HG03139 (cell line): Measurements from ENCODE around the gene KLRG1.

Source experiments
- ATAC-seq: cut with Tn5 transposase; IDR thresholded peaks from one replicate; pipeline ENCODE4 v1.9.1; 2021; ENCODE audit not compliant: unreplicated experiment

Gene KLRG1

DNA sequence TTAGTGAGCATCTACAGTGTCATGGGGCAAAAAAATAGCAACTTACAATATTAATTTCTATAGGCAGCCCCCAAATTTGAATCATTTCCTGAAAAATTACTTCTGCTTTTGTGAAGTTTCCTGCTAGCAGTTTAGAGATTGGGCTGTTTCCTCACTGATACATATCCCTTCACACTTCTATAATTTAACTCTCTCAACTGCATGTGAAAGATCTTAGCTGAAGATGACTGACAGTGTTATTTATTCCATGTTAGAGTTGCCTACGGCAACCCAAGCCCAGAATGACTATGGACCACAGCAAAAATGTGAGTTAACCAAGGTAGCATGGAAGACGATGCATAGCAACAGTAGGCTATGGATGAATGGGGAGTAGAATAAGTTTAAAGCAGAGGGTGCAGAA, at the start of gene KLRG1:
TSS of gene KLRG1 (plus strand) at position 134 of the 400 bp plus-strand sequence. CDS start at position 224, 90 bp downstream.
- no peak for ATAC-seq

DNA sequence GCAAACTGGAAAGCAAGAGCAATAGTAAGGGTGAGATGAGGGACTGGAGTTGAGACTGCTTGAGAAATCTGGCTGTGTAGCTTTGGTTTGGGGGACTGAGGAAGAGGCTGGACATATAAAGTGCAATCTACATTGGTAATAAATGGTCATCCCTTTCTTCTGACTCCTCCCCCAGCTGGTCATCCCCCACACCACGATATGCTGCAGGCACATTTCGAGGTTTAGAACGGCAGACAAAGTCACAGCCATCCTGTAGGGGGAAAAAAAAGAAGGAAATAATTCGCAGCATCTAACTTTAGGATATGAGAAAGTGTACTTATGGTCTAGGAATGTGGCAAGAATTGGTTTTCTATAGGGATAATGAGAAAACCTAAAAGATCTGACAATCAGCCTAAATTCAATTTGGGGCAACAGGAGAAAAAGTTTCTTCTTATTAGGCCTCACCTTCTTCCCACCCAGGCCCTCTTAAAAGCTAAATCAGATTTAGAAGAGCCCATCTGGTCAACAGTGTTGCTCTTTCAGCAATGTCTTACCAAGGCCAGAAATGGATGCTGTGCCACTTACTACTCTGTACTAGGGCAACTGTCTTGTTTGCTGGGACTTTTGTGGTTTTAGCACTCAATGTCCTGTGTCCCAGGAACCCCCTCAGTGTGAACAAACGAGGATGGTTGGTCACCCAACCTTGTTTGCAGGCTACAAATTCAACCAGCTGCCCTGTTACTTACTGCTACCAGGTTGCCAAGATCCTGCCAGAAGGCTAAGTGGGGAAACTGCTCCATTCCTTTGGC, 47.5 kb upstream of the KLRG1 start:
- ATAC-seq, result no peak

DNA sequence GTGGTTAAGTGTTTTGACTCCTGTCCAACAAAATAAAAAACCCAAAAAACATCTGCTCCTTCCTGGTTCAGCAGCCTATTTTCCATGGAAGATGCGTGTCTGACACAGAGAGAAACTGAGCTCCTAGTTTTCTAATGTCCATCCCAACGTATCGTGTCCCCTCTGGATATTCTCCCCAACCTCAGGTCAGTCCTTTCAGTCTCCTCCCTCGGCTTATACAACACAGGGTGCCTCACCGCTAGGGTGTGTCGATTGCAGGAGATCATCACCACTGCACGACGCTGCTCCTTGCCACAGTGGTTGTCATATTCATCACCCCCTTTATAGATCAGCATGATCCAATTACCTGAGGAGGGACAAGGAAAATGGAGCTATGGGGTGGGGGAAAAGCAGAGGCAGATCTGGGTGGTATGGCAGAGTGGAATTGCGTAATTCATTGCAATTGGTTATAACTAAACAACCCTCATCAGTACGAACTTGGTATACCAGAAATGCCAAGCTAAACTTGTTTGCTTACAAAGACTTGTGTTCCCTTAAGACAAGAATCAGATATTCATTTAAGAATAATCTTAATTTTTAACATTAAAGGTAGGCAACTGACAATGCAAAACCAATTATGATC, 45.7 kb upstream of the KLRG1 start:
- ATAC-seq, result no peak

DNA sequence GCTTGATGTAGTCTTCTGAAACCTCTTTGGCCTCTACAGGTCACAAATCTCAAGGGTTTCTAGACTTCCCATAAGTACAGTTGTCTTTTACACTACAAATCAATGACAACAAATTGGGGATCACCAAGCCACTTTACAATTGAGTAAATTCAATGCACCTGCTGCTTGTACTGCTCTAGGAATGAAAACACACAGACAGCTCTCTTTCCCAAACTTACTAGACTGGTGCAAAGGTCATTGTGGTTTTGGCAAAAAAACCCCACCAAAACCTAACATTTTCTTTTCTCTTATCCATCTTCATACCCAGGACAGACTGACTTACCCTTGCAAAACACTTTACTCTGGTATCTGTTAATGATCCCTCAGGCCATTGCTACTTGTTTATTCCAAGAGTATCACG, 42.6 kb upstream of the KLRG1 start:
- no peak for ATAC-seq

GRCh38 chr12:8947737-8948136, 41.6 kb upstream of the KLRG1 start:
- ATAC-seq, result no peak

- no peak for ATAC-seq
Observed at GRCh38 chr12:8948701-8949341, 40.5 kb upstream of the KLRG1 start.

DNA sequence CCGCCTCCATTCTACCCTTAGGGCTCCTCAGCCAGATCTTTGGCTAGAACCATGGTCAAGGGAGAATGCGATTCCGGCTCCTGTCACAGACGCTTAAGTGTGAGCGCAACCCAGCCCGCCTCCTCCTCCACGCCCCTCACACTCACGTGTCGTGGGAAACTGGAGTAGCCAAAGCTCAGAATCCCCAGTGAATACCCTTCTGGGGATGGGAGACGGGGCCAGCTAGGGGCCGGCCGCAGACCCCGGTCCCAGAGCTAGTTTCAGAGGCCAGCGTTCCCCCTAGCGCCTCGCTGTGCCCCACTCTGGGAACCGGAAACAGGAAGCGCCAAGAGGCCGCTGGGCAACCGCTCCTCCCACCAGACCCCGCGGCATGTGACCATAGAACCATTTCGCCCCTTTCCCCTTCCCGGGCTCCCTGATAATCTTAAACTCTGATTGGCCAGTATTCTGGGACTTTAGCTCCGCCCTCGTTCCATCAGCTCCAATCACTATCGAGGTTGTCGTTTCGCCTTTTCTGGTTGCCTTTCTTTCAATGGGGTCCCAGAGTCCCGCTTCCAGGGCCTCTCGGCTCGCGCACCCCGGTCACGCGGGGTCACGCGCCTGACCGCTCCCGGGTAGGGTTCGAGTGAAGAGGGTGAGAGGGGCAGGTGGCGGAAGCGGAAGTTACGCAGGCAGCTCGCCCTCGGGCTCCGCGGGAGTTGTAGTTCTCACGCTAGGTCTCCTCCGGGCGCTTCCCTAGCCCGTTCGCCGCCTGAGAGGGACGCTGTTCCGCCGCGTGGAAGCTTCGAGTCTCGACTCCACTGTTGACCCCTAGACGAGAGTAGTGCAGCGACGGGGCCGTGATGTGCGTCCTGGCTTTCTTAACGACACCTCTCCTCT, 39.8 kb upstream of the KLRG1 start, which contains the start of gene M6PR:
TSS of gene M6PR (minus strand) at position 304 of the 879 bp plus-strand sequence. CDS start 3,241 bp downstream, outside the sequence.
- peak; percentile 86 for ATAC-seq

GRCh38 chr12:8950221-8950527, 39.2 kb upstream of the KLRG1 start:
- peak; percentile 9 for ATAC-seq

DNA sequence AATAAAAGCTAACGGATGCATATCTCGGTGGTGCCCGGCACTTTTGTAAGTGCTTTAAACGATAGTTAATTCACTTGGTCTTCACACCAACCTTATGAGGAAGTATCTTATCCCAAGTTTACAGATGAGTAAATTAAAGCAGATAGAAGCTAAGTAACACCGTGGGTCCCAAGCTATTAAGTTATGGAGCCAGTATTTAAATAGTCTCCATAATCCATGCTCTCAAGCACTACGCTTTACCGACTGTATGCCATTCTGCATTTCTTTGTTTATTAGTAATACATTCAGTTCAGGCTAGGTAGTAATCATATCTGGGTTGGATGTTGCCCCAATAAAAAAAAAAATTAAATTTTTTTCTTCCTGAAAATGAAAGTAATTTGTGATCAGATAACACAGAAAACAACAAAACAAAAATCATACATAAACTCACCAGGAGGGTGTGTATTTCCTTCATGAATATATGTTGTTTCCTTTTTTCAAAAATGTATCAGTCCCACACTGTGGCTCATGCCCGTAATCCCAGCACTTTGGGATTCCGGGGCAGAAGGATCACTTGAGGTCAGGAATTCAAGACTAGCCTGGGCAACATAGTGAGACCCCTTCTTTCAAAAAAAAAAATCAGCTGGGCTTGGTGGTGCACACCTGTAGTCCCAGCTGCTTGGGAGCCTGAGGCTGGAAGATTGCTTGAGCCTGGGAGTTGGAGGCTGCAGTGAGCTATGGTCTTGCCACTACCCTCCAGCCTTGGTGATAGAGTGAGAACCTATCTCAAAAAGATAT, 38.5 kb upstream of the KLRG1 start:
- ATAC-seq, result no peak

- ATAC-seq, result no peak
Observed at GRCh38 chr12:8951744-8952143, 37.6 kb upstream of the KLRG1 start.

DNA sequence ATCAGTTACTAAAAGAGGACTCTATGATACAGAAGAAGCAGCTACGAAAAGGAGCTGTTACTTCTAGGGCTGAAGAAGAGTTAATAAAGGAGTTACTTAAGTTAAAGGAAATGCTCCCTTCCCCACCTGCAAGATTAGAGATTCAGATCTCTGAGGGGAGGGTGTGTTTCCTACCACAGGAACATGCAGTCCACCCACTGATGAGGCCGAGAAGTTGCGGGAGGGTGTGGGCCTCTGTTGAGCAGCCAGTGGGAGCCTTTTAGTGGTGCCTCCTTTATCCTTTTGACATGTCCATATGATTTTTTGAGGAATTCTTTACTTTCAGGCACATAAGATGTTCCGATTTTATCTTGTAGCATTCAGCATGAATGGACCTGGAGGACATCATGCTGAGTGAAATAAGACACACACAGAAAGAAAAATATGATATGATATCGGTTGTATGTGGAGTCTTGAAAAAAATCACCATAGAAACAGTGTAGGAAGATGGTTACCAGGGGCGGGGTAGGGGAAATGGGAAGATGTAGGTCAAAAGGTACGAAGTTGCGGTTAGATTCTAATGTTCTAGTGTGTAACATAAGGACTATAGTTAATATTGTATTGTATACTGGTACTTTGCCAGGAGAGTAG, 35.5 kb upstream of the KLRG1 start:
- no peak for ATAC-seq

DNA sequence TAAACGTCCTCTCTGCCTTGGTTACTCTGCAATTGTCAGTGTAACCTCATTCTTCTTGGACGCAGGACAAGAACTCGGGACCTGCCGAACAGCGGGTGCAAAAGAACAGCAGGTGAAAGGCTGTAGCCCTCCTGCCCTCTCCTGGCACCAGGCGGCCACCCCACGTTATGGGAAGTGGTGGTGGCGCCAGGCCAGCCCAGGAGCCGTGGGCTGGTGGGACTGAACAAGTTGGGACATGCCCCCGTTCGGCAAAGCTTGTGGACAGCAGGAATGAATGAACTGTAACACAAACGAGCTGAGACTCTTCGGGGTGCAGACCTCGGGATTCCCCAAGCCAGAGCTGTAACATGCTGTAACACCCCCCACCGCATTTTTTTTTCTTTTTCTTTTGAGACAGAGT, 33.3 kb upstream of the KLRG1 start:
- ATAC-seq, result no peak

DNA sequence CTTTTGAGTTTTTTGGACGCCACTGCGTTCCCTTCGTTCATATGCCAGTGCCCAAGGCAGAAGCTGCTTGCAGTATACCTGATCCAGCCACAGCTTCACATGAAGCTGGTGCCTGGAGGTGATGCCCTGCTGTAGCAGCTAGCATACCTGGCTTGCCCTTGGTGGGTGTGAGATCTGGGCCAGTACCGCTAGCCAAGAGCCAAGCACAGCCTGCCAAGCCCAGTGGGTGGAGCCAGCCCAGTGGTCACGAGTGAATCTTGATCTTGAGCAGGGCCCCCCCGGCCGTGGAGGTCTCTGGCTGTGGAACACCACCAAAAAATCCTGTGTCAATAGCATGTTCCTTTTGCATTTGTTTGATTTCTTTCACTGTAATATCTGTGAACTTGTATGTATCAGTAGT, 32.6 kb upstream of the KLRG1 start:
- no peak for ATAC-seq

- ATAC-seq, result no peak
Observed at GRCh38 chr12:8957561-8957960, 31.8 kb upstream of the KLRG1 start.

GRCh38 chr12:8958066-8958465, 31.3 kb upstream of the KLRG1 start:
- no peak for ATAC-seq

- ATAC-seq, result no peak
Observed at GRCh38 chr12:8960176-8960575, 29.2 kb upstream of the KLRG1 start.

DNA sequence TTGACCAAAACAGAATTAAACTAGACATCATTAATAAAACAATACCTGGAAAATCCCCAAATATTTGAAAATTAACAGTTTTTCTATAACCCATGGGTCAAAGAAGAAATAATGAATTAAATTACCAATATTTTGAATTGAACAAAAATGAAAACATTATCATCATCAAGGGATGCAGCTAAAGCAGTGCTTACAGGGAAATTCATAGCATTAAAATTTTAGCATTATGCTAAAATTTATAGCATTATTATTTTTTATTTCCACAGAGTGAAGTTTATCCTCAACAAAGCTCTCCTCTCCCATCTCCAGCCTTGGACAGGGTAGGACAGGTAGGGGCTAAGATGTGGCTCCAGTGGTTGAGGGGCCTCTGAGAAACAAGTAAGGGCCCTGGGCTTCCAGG, 20.6 kb upstream of the KLRG1 start:
- ATAC-seq, result no peak

- no peak for ATAC-seq
Observed at GRCh38 chr12:8969861-8970411, 19.4 kb upstream of the KLRG1 start.

- ATAC-seq, result no peak
Observed at GRCh38 chr12:8970432-8970831, 18.9 kb upstream of the KLRG1 start.

- no peak for ATAC-seq
Observed at GRCh38 chr12:8980137-8980536, 9.2 kb upstream of the KLRG1 start.
